Hepatocyte (in vitro differentiated cells): Measurements from ENCODE around the gene CROCC.

Source experiments
- CTCF ChIP-seq: fragments of 200-600 bp; sonication (generic); IDR thresholded peaks from 2 replicates; pipeline ENCODE4 v1.5.1; 2016; ENCODE audit warnings: antibody characterized with exemption, mild to moderate bottlenecking; ENCODE audit not compliant: poor library complexity
- EZH2 ChIP-seq: fragments of 200-600 bp; sonication (generic); IDR thresholded peaks from 2 replicates; pipeline ENCODE4 v1.6.1; 2016; ENCODE audit warnings: antibody characterized with exemption, mild to moderate bottlenecking, borderline replicate concordance

GRCh38 chr1:16922466-16922865, 735 bp downstream of the CROCC start:
- no peak for TF ChIP-seq EZH2
- TF ChIP-seq CTCF, result no peak
